Vagina (tissue), 2 donors: ENCODE data around the gene GTF3C2.

Experiments used
- CTCF ChIP-seq, 3 experiments: fragments of 450-650 bp in 2 of 3; fragments of 200-600 bp in 1 of 3; sonication (generic) in 1 of 3; IDR thresholded peaks; one replicate each; pipeline ENCODE4 v1.5.1; 2017 to 2019; ENCODE audit warnings: antibody characterized with exemption in 3 of 3, mild to moderate bottlenecking in 2 of 3, moderate library complexity in 2 of 3
- POLR2A ChIP-seq, 2 donors: fragments of 450-650 bp; IDR thresholded peaks; one replicate each; pipeline ENCODE4 v1.6.1; 2017; ENCODE audit warnings: antibody characterized with exemption in 2 of 2, mild to moderate bottlenecking in 2 of 2, moderate library complexity in 2 of 2
- POLR2AphosphoS5 ChIP-seq, 2 donors: sonication (generic); formaldehyde crosslinking; IDR thresholded peaks; one replicate each; pipeline ENCODE4 v1.9.0; 2017; ENCODE audit warnings: antibody characterized with exemption in 2 of 2, mild to moderate bottlenecking in 2 of 2, low read depth in 1 of 2; ENCODE audit not compliant: insufficient read depth in 1 of 2

GRCh38 chr2:27373567-27373966, 17.0 kb upstream of the GTF3C2 start:
- TF ChIP-seq CTCF (IDR thresholded peaks at IDR 0.05) (no peak), POLR2AphosphoS5 (IDR thresholded peaks at IDR 0.05; ENCODE audit: insufficient read depth in 1 of 2, low read depth in 1 of 2) (no peak), POLR2A (IDR thresholded peaks at IDR 0.05) (no peak)
